ENCODE data around the gene TNFRSF19.

Gene TNFRSF19

DNA sequence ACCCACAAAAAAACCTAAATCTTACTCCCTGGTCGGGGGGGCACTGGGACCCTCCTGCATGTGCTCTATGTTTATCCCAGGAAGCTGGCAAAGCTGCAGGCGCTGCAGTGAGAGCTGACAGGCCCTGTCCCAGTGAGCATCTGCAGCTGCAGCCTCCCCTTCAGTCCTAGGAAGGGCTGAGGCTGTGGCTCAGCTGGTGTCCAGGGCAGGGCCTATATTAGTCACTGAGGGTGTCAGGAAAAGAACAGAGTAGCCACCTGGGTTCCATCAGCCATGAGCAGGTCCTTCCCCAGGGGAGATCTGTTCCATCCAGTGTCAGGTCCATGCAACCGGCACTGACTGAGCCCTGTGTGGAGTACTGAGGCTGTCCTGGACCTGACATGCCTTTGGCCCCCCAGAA, 120.5 kb downstream of the TNFRSF19 start:
- DNase-seq, result no peak

DNA sequence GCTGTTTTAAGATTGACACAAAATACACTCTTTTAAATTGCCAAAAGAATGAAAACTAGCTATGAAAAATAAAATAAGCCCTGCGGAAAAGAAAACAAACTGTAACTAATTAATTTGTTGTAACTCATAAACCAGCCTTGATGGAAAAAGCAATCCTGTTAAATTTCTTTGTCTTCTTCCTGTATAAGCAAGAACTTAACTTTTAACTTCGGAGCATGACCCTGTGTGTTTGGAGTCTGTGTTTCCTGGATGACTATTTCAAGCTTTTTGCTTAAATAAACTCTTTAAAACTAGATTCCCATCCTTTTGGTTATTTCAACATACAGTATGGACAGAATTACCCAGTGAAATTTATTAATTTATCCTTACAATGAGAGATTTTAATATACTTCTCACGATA, 122.6 kb downstream of the TNFRSF19 start:
- no peak for DNase-seq

DNA sequence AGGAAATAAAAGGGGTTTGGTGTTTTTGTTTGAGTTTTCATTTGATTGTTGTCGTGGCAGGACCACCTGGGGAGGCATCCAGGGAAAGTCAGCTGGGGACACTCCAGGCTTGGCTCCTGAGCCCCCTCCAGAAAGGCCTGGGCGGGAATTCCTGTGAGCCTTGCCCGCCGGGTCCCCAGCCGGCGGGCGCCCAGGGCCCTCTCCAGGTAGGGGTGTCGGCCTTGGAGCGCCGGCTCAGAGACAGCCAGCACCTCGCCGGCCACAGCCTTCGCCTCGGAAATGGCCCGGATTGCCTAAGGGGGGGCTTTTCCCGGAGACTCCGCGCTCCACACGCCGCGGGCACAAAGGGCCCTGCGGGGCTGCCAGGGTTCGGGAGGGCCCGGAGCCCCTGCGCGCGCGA, 125.0 kb downstream of the TNFRSF19 start:
- no peak for DNase-seq

DNA sequence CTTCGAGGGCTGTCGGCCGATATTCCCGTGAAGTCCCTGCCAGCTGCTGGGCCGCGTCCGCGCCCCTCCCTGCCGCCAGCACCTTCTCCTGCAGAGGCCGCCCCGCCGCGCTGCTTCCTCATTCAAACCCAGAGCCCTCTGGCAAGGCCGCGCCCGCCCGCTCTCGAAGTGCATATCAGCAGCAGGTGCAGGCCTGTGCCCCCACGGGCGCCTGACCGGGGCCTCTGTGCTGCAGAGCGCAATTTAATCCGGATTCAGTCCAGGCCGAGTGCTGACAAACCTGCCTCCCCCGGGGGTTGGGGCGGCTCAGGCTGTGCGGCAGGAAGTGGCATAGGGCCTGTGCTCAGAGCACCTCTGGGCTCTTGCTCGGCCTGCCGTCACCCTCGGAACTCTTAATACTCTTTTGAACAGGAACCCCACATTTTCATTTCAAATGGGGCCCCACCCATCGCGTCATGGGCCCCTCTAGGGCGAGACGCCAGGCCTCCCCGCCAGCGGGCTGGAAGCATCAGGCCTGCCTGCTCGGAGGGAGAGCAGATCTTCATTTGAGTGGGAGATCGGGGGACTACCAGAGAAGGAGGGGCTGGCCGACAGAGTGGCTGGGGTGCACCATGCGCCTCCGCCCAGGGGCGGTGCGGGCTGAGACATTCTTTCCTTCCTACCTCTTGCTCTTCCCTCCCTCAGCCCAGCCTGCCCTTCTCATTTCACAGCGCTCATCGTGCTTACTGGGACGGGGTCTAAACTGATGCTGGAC, 125.7 kb downstream of the TNFRSF19 start:
- peak; percentile 48 to 72 for DNase-seq

DNA sequence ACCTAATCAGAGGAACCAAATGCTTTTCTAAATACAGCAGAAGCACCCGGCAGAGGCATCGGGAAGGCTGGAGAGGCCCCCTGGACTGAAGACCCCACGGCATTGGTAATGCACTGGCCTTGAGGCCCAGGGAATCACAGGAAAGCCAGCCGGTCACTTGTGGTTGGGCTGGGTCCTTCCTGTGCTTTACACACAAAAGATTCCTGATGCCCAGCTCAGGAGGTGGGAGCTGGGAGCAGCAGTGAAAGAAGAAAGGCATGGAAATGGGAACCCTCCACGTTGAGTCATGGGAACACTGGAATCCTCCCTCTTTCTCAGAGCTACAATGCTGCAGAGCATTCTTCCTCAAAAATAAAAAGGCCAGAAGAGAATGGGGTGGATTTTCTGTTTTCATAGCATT, 126.4 kb downstream of the TNFRSF19 start:
- no peak for DNase-seq

DNA sequence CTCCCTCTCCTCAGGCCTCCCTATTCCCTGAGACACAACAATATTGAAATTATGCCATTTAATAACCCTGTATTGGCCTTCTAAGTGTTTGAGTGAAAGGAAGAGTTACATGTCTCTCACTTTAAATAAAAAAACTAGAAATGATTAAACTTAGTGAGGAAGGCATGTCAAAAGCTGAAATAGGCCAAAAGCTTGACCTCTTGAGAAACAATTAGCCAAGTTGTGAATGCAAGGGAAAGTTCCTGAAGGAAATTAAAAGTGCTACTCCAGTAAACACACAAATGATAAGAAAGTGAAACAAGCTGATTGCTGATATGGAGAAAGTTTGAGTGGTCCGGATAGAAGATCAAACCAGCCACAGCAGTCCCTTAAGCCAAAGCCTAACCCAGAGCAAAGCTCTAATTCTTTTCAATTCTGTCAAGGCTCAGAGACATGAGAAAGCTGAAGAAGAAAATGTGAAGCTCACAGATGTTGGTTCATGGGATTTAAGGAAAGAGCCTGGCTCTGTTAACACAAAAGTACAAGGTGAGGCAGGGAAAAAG, 127.6 kb downstream of the TNFRSF19 start:
- DNase-seq, result no peak

DNA sequence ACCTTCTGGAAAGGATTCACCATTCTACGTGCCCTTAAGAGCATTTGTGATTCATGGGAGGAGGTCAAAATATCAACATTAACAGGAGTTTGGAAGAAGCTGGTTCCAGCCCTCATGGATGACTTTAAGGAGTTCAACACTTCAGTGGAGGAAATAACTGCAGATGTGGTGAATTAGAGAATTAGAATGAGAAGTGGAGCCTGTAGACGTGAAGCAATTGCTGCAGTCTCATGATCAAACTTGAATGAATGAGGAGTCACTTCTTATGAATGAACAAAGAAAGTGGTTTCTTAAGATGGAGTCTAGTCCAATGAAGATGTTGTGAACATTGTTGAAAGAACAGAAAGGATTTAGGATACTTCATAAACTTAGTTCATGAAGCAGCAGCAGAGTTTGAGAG, 129.1 kb downstream of the TNFRSF19 start:
- no peak for DNase-seq

DNA sequence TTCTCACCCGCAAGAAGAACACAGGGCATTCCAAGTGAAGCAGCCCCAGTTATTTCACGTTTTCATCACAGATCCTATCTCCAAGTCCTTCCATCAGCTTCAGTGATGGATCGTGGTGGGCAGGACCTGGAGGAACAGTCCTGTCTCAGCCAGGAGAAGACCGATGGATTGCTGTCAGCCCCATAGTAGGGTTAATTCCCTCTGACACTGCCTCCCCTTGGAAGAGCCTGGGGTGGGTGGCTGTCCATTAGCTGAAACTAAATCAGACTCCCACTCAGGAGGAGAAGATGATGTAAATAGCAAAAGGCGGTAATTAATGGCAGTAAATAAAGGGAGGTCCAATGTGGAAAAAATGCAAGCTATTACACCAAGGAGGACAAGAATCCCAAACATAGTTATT, 131.0 kb downstream of the TNFRSF19 start:
- no peak for DNase-seq

DNA sequence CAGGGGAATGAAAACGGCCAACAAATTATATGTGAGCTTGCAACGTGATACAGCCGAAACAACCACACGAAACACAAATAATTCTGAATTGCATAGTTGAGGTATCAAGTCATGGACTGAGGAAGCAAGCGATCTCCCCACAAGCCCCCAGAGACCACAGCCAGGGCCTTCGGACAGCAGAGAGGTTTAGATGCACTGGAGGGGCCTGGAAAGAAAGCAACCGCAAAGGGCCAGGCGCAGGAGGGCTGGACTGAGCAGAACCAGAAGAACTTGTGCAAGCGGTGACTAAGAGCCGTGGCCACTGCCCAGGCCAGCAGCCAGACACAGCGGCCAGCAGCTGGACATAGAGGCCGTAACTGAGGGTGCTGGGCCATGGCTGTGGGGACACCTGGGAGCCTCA, 131.4 kb downstream of the TNFRSF19 start:
- no peak for DNase-seq

DNA sequence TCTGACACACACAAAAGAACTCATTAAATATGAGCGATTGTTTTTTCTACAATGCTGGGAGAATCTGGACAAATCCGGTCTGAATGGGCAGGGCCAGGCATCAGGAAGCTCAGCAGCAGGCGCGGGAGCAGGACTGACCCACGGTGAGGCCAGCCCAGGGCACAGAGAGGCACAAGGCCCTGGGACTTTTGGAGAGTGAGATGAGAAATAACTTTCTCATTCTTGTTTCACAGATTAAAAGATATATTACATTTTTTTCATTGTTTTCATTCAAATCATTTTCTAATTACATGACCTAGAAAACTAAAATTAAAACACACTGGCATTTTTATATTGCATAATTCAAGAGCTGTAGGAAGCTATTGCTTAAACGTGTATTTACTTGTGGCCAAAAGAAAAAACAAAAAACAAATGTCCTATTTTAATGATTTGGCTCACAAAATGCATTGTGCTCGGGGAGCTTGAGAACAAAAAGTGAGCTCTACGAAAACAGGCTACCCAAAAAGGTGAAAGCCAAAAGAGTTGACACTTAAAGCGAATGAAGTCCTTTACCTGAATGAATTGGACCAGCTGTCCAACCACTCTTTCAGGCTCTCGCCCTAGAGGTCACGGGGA, 133.1 kb downstream of the TNFRSF19 start:
- no peak for DNase-seq

DNA sequence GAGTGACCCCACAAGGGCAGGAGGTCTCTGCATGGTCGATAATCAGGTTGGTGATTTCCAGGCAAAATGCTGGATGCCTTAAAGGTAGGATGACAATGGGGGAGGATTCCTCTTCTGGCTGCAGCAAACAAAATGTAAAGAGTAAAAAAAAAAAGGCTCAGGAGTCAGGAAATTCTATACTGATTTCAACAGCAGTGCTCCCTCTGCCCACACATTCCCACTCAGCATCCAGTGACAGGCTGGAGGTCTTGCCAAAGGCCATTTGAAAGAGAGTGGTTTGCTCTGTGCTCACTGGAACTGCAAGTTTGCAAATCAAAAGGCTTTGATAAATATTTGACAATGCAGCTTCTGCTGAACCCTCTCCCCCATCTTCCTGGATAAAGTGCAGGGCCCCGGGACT, 135.4 kb downstream of the TNFRSF19 start:
- DNase-seq, result no peak

DNA sequence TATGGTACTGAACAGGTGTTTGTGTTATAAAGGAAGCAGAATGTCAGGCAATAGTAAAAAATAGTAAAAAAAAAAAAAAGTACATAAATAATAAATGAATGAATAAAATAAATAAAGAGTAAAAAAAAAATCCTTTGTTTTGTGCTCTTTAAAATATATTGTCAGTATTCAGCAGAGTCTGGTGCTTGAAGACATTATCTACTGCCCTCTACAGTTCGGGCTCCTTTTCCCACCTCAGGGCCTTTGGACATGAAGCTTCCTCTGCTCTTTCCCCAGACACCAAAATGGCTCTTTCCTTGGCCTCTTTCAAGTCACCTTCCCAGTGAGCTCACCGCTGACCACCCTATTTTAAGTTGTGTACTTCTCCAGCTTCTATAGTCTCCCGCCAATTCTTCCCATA, 137.5 kb downstream of the TNFRSF19 start:
- no peak for DNase-seq

DNA sequence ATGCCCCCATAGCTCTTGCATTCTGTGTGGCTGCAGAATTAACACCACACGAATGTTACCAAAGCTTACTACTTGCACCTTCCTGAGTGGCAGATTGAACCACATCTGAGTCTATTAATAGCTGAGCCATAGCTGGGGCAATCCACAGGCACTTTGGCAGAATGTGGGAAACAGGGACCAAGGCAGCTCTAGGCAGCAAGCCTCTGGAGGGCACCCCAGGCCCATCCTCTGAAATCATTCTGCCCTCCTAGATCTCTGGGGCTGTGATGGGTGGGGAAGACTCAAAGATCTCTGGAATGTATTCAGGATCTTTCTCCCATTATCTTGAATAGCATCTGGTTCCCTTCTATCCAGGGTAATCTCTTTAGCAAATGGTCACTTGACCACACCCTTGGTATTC, 139.3 kb downstream of the TNFRSF19 start:
- DNase-seq, result no peak

DNA sequence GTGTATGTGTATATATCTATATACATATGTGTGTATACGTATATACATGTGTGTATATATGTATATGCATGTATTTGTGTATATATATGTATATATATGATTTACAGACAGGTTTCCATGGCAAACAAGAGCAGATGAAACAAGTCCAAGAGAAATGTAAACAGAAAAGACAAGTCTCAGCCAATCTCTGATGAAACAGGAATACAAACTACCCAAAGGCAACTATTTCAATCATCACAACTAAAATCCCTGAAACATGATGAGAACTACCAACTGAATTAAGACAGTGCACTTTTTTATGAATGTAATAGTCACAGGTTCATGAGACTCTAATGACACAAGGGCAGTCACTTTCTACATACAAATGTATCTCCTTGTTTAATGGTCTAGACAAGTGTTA, 140.2 kb downstream of the TNFRSF19 start:
- DNase-seq, result no peak

DNA sequence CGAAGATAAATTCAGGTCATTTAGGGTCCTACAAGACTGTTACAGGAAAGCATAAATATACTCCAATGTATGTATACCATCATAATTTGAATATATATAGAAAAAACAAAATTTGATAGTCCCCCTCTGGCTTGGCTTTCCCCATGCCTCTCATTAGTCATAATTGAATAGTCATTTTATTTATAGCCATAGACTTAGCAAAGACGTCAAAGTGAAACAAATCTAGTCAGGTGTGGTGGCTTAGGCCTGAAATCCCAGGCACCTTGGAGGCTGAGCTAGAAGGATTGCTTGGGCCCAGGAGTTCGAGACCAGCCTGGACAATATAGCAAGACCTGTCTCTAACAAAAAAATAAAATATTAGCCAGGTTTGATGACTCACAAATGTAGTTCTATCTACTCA, 141.1 kb downstream of the TNFRSF19 start:
- DNase-seq, result no peak

DNA sequence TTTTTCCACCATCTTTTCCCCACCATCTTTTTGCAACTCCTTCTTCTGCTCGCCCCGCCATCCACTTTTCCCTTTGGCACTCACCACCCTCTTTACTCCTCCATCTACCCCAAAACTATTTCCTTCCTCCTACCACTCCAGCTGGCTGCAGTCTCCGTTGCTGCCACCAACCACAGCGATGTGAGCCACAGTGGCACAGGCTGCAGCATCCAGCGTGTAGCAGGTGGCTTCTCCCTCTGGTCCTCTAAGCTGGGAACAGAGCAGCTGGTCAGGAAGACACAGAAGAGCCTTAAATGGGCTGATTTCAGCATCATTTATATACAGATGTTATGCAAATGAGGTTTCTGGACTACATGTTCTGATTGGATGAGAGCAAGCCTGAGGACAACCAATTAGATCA, 144.5 kb downstream of the TNFRSF19 start:
- no peak for DNase-seq

DNA sequence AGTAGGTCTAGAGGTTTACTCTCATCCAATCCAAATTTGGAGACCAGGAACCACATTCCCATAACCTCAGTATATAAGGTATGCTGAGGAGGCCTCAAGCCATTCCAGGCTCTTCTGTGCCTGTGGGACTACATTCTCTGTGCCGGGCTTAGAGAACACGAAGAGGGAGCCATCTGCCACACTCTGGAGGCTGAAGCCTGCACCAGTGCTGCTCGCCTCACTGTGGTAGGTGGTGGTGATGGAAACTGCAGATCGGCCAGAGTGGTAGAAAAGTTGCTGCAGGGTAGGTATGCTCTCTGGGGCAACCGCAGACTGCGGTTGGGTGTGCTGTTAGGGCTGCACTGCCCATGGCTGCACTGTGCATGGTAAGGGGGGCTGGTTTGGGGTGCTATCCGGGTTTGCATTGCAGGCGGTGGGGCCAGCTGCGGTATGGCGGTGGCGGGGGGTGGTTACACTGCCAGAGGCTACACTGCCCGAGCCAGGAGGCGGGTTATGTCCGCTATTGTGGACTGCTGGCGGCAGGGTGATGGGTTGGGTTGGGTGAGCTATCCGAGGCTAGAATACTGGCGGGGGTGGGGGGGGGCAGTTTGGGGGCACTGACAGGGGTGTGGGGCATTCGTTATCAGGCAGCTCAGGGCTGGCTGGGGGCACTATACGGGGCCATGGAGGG, 145.0 kb downstream of the TNFRSF19 start:
- no peak for DNase-seq

DNA sequence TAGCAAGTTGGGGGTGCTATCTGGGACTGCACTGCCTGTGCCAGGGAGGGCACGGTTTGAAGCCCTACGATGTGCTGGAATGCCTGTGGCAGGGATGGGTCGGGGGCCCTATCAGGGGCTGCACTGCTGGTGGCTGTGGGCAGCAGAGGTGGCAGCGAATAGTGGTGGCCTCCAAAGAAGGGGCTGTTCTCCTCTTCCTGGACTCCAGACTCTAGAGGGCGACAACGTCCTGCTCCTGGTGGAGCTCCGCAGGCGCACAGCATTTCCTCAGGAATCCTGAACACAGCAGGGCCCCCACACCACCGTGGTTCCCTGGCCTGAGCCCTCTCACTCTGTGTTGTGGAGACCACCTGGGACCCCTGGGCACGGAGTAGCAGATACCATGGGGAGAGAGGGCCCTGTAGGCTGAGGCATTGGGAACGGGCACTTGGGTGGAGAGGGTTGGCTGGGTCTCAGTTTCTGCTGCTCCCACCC, 145.6 kb downstream of the TNFRSF19 start:
- no peak for DNase-seq

DNA sequence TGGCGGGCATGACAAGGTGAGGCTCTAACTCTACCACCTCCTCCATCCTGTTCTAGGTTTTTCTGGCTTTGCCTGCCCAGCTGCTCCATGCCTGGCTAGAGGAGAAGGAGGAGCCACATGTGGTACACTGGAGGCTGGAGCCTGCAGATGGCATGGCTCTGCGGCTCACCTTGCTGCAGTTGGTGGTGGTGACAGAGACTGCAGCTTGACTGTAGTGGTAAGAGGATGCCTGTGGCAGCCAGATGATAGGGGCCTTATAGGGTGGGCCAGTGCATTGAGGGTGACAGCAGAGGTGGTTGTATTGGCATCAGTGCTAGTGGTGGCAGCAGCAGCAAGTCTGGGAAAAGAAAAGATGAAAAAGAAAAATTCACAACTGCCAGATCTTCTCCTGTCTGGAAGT, 146.2 kb downstream of the TNFRSF19 start:
- no peak for DNase-seq

DNA sequence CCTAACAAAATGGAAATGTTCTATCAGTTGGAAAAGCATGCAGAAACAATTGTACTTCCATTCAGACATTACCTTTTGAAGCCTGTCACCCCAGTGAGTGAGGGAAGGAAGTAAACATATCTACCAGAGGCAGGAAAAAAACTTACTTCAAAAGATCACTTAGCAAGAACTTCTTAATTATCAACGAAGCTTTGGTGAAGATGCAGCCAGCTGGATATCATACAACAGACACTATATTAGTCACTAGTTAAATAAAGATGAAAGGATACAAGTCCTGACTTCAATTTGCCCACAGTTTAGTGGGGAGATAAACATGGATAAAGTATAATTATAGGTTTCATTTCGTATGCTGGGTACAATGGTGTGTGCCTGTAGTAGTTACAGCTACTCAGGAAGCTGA, 148.8 kb downstream of the TNFRSF19 start:
- DNase-seq, result no peak

DNA sequence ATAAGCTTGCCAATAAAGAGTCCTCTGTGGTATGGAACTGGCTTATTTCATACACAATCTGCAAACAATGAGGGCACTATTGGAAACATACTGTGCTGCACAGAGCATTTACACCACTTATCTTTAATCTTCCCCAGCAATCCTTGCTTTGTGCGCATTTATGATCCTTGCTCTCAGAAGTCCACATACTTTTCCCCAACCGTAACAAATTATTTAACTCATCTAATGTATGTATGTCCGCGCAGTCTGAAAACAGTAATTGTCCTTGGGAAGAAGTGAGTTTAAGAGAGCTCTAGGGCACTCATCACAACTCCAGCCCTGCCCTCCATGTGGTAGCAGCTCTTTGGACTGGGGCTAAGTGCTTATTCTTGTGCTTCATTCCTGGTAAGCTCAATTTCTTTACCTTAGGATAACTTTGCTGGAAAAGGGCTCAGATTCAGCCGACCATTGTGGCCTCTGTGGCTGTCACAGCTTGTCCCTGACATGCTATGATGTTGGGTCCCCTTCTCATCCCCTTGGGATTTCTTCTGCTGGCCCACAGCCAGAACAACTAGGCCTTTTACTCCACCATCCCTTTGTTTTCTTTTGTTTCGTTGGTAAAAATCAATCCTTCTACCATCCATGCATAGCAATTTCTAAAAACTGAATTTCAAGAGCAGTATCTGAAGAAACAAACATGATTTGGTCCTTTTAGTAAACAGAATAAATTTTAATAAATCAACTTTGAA, 152.7 kb downstream of the TNFRSF19 start:
- DNase-seq, result no peak

DNA sequence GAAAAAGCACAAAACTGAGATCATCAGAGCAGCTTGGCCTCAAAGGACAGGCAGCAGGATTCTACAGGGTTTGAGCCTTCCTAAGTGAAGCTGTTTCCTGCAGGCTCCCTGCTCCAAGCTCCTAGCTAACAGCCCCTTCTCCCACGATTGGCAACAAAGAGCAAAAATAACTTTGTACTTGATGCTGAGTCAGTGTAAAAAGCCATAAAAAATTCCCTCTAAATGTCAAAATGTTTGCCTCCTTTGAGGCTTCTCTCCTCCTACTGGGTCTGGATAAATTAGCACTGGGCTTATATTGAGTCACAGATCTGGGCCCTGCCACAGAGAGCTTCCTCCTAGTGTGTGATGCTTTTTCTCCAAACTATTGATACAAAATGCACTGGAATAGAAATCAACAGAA, 153.3 kb downstream of the TNFRSF19 start:
- DNase-seq, result no peak

All from CD4-positive, alpha-beta T cell treated with Interleukin-4 for 1 hour (primary cell).